ENCODE measurements around the gene TXNL4A. TPM values are rescaled to one million over a fixed set of nuclear protein-coding genes. Genes with fewer than 3 reads are reported as not detected.
A peak's percentile ranks its signal among the peaks of the same experiment; 100 is the strongest.

Gene TXNL4A
- total RNA-seq, 2 experiments from 2014 or later: 55.0 to 55.7 TPM

GRCh38 chr18:79983253-79983652 is 5.1 kb downstream of the TXNL4A start:
- H3K4me1 ChIP-seq (ENCODE audit: insufficient read depth, low read length): peaks cover 54% of the 10 kb centered on the region
- H3K9me3 Mint-ChIP-seq: no peaks in the 10 kb centered on the region

GRCh38 chr18:79982736-79983135 is 5.6 kb downstream of the TXNL4A start:
- intact Hi-C loops (cut with DNase I, micrococcal nuclease): no loop called here
- TF ChIP-seq, protein P1, sequence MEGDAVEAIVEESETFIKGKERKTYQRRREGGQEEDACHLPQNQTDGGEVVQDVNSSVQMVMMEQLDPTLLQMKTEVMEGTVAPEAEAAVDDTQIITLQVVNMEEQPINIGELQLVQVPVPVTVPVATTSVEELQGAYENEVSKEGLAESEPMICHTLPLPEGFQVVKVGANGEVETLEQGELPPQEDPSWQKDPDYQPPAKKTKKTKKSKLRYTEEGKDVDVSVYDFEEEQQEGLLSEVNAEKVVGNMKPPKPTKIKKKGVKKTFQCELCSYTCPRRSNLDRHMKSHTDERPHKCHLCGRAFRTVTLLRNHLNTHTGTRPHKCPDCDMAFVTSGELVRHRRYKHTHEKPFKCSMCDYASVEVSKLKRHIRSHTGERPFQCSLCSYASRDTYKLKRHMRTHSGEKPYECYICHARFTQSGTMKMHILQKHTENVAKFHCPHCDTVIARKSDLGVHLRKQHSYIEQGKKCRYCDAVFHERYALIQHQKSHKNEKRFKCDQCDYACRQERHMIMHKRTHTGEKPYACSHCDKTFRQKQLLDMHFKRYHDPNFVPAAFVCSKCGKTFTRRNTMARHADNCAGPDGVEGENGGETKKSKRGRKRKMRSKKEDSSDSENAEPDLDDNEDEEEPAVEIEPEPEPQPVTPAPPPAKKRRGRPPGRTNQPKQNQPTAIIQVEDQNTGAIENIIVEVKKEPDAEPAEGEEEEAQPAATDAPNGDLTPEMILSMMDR (IDR thresholded peaks at IDR 0.05): no peak
- Mint-ChIP-seq H3K4me1 (ENCODE audit: low read depth) (peaks cover 75% of the 10 kb centered on the region), H3K4me3 (peak overlapping the region; percentile 8), H3K27me3 (no peaks in the 10 kb centered on the region), H3K36me3 (ENCODE audit: low read depth) (peaks cover 64% of the 10 kb centered on the region), H3K27ac (peak overlapping the region; percentile 80), H3K9me3 (no peaks in the 10 kb centered on the region)
- H3K4me1 ChIP-seq (ENCODE audit: insufficient read depth, low read length): peaks cover 54% of the 10 kb centered on the region
- DNase-seq (peak in 2 of 14 experiments; percentile 24 to 40), ATAC-seq (ENCODE audit: poor library complexity) (peak; percentile 62)
- H3K27me3 ChIP-seq (ENCODE audit: control insufficient read depth in 1 of 2, insufficient read depth in 2 of 2, low read length in 2 of 2): no peaks in the 10 kb centered on the region
- H3K9me3 ChIP-seq (ENCODE audit: control insufficient read depth in 1 of 2, insufficient read depth in 1 of 2, low read length in 2 of 2): no peaks in the 10 kb centered on the region
- H3K27ac ChIP-seq (ENCODE audit: low read depth in 1 of 2, low read length in 2 of 2): no peak overlapping the region
- peaks cover 24% of the 10 kb centered on the region for H3K36me3 ChIP-seq (ENCODE audit: insufficient read depth, low read length)
- ChIA-PET POLR2A (interaction anchor here (1.5 kb wide), 1 partner anchor 31 kb away, joined by 4 read pairs; no protein-coding TSS in a partner anchor), CTCF (no interaction called here)
- no peak overlapping the region for H3K4me3 ChIP-seq (ENCODE audit: low read length)

More at GRCh38 chr18:79983253-79983652, 5.1 kb downstream of the TXNL4A start:
- POLR2A ChIA-PET: interaction anchor here (1.5 kb wide), 1 partner anchor 31 kb away, joined by 4 read pairs; no protein-coding TSS in a partner anchor
- DNase-seq (no peak), ATAC-seq (ENCODE audit: poor library complexity) (no peak)
- no peaks in the 10 kb centered on the region for H3K27me3 Mint-ChIP-seq
- Histone ChIP-seq H3K9me3 (ENCODE audit: control insufficient read depth in 1 of 2, insufficient read depth in 1 of 2, low read length in 2 of 2) (no peaks in the 10 kb centered on the region), H3K4me3 (ENCODE audit: low read length) (no peak overlapping the region), H3K27me3 (ENCODE audit: control insufficient read depth in 1 of 2, insufficient read depth in 2 of 2, low read length in 2 of 2) (no peaks in the 10 kb centered on the region), H3K36me3 (ENCODE audit: insufficient read depth, low read length) (peaks cover 24% of the 10 kb centered on the region), H3K27ac (ENCODE audit: low read depth in 1 of 2, low read length in 2 of 2) (no peak overlapping the region)
- CTCF ChIA-PET: interaction anchor here (1.1 kb wide), 1 partner anchor 31 kb away, joined by 3 read pairs; the partner anchor contains the start of gene SLC66A2
- peaks cover 61% of the 10 kb centered on the region for H3K36me3 Mint-ChIP-seq (ENCODE audit: low read depth)
- TF ChIP-seq, protein P1 (IDR thresholded peaks at IDR 0.05): no peak
- intact Hi-C loops (cut with DNase I, micrococcal nuclease): no loop called here
- no peak overlapping the region for H3K4me3 Mint-ChIP-seq
- peak overlapping the region; percentile 80 for H3K27ac Mint-ChIP-seq
- peaks cover 76% of the 10 kb centered on the region for H3K4me1 Mint-ChIP-seq (ENCODE audit: low read depth)

DNA sequence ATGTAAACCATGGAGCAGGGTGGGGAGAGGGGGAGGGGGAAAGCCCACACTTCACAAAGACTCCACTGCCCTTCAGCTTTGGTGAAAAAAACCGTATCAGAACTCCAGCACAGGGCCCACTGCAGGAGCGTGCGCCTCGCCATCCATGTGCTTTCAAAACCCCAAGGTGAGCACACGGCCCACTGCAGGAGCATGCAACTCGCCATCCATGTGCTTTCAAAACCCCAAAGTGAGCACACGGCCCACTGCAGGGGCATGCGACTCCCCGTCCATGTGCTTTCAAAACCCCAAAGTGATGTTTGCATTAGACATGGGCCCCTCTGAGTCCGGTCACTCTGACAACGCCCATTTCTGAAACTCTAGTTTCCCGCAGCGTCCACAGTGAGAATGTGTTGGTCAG is 7.8 kb downstream of the TXNL4A start:
- Mint-ChIP-seq H3K27ac (no peak overlapping the region), H3K9me3 (no peaks in the 10 kb centered on the region), H3K4me3 (no peak overlapping the region), H3K27me3 (no peaks in the 10 kb centered on the region), H3K4me1 (ENCODE audit: low read depth) (peaks cover 58% of the 10 kb centered on the region), H3K36me3 (ENCODE audit: low read depth) (peaks cover 67% of the 10 kb centered on the region)
- DNase-seq: no peak
- H3K27ac ChIP-seq (ENCODE audit: low read depth in 1 of 2, low read length in 2 of 2): no peak overlapping the region
- ChIA-PET POLR2A (no interaction called here), CTCF (no interaction called here)
- H3K9me3 ChIP-seq (ENCODE audit: control insufficient read depth in 1 of 2, insufficient read depth in 1 of 2, low read length in 2 of 2): no peaks in the 10 kb centered on the region
- H3K4me1 ChIP-seq (ENCODE audit: insufficient read depth, low read length): peaks cover 45% of the 10 kb centered on the region
- no peak overlapping the region for H3K4me3 ChIP-seq (ENCODE audit: low read length)
- TF ChIP-seq, protein P1 (IDR thresholded peaks at IDR 0.05): no peak
- ATAC-seq (ENCODE audit: poor library complexity): no peak
- intact Hi-C loops (cut with DNase I, micrococcal nuclease): no loop called here
- H3K36me3 ChIP-seq (ENCODE audit: insufficient read depth, low read length): peaks cover 29% of the 10 kb centered on the region
- no peaks in the 10 kb centered on the region for H3K27me3 ChIP-seq (ENCODE audit: control insufficient read depth in 1 of 2, insufficient read depth in 2 of 2, low read length in 2 of 2)

All from CD4-positive, alpha-beta T cell (primary cell).